ENCODE data around the gene SDCBP2.

DNA sequence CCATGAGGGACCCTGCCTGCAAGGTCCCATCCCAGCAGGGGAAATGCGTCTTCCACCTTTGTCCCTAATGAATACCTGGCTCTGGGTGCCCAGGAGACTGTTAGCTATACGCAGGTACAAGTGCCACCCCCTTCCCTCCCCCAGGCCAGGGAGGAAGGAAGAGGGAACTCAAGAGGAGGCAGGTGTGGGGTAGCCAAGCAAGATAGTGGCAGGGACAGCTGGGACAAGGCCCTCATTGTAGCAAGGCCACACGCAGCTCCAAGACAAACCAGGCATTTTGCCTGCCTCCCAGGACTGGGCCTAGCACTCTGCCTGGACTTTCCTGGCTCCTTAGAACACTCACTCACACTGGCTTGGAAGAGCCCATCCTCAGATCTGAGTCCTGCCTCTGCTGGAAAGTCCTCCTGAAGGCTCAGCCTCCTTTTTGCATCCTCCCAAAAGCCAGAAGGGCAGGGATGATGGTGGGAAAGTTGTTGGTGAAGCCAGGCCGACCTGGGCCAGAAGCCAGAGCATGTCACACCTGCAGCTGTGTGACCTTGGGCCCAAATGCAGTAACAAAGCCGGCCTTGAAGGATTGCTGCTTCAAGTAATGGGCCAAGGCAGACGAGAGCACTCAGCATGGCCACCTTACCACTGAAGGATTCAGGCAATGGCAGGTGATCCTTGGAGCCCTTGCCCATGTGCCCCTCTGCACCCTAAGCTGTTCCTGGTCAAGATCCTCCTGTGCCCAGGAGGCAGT lies 35.1 kb downstream of the SDCBP2 start:
- TF ChIP-seq POLR2A (IDR thresholded peaks at IDR 0.05; ENCODE audit: low read length) (no peak), GATA1 (IDR thresholded peaks at IDR 0.05; ENCODE audit: low read depth, low read length) (no peak)
